HFF-Myc (cell line): ENCODE measurements around the gene BIRC7.

Experiments
- DNase-seq: peaks from one replicate; pipeline ENCODE4 v3.0.0-alpha.2; 2011; ENCODE audit warnings: low read depth; ENCODE audit errors: extremely low read depth
- H3K4me3 ChIP-seq: replicated peaks from 2 replicates; pipeline ENCODE4 v1.5.1; 2011; ENCODE audit warnings: low read depth, mild to moderate bottlenecking, control low read depth, low read length
- TF ChIP-seq, protein P1 (sequence below): IDR thresholded peaks from 2 replicates; pipeline ENCODE4 v1.5.1; 2012; ENCODE audit warnings: mild to moderate bottlenecking, low read depth, low read length, control low read depth; ENCODE audit errors: missing control alignments

BIRC7 gene

DNA sequence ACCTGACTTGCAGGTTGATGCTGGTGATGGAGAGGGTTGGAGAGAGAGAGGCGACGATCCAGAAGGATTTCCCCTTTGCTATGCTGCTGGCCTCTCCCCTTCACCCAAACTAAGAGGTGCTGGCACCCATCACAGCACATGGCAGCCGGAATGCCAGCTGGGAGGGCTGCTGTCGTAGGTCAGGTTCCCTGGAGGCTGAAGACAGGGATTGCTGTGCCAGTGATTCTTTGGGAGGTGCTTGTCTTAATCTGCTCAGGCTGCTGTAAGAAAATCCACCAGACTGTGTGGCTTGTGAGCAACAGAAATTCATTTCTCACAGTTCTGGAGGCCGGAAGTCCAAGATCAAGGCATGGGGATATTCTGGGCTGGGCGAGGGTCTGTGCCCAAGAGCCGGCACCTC, 32.6 kb downstream of the BIRC7 start:
- DNase-seq: no peak
- TF ChIP-seq, protein P1, sequence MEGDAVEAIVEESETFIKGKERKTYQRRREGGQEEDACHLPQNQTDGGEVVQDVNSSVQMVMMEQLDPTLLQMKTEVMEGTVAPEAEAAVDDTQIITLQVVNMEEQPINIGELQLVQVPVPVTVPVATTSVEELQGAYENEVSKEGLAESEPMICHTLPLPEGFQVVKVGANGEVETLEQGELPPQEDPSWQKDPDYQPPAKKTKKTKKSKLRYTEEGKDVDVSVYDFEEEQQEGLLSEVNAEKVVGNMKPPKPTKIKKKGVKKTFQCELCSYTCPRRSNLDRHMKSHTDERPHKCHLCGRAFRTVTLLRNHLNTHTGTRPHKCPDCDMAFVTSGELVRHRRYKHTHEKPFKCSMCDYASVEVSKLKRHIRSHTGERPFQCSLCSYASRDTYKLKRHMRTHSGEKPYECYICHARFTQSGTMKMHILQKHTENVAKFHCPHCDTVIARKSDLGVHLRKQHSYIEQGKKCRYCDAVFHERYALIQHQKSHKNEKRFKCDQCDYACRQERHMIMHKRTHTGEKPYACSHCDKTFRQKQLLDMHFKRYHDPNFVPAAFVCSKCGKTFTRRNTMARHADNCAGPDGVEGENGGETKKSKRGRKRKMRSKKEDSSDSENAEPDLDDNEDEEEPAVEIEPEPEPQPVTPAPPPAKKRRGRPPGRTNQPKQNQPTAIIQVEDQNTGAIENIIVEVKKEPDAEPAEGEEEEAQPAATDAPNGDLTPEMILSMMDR: no peak
- no peak overlapping the region for H3K4me3 ChIP-seq

DNA sequence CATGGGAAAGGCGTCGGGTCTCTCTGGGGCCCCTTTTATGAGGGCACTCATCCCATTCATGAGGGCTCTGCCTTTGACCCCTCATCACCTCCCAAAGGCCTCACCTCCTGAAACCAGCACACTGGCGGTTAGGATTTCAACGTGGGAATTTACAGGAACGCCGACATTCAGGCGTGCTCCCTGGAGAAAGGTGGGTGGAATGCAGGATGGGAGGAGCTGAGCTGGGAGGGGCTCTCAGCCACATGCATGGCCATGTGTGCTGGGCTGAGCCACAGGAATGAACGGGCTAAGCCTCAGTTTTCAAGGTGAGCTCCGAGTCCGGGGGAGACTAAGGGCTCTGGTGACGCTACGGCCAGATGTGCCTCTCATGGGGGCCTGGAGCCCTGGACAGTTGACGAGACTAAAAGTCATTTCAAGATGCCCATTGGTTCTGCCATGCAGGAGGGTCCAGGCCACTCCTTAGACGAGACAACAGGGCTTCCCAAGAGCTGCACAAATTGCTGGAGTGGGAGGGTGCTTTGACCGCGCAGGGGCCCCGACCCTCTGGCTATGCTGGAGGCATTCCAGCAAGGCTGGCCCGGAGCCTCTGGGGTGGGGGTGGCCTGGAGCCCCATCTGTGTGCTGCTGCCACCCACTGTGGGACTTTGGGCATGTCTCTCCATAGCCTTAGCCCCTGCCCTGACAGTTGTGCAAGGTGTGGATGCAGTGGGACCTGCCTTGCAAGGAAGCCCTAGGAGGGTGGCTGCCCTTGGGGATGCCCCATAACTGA, 33.1 kb downstream of the BIRC7 start:
- DNase-seq: no peak
- TF ChIP-seq, protein P1: no peak
- no peak overlapping the region for H3K4me3 ChIP-seq

DNA sequence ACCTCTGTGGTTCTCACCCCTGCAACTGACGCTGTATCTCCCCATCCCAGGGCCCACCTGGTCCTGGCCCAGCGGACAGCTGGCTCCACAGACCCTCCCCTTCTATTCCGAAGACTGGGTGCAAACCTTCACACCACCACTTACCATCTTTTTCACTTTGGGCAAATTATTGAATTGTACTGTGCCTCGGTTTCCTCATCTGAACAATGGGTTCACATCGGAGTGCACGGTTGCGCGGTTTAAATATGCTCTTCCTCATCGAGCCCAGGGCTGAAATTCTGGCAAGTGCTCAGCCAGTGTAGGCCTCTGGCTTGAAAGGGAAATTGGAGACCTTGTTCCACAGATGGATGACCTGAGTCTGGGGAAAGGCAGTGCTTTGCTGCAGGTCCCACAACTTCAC, 34.0 kb downstream of the BIRC7 start:
- TF ChIP-seq, protein P1: no peak
- no peak for DNase-seq
- H3K4me3 ChIP-seq: no peak overlapping the region

DNA sequence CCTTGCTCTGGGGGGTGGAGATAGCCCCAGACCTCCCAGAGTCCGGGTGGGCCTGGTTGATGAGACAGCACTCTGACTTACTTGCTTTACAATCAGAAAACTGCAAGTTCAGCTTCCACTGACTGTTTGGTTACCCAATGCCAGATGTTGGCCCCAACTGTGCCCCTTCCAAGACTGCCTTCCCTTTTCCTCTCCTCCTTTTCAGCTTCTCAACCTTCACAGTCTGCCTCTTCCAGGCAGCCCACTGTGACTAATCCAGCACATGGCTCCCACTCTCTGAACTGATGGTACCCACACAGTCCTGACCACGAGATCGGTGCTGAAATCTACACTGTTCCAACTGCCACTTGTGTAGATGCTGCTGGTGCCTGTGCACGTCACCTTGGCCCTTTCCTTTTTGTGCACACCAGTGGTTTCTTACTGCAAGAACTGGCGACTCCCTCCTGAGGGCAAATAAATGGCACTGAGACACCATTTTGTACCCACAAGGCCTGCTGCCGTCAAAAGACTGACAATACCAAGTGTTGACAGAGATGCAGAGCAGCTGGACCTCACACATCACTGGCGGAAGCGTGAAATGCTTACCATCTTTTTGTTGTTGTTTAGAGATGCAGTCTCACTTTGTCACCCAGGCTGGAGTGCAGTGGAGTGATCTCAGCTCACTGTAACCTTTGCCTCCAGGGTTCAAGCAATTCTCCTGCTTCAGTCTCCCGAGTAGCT, 35.1 kb downstream of the BIRC7 start:
- TF ChIP-seq, protein P1: no peak
- H3K4me3 ChIP-seq: no peak overlapping the region
- DNase-seq: no peak

DNA sequence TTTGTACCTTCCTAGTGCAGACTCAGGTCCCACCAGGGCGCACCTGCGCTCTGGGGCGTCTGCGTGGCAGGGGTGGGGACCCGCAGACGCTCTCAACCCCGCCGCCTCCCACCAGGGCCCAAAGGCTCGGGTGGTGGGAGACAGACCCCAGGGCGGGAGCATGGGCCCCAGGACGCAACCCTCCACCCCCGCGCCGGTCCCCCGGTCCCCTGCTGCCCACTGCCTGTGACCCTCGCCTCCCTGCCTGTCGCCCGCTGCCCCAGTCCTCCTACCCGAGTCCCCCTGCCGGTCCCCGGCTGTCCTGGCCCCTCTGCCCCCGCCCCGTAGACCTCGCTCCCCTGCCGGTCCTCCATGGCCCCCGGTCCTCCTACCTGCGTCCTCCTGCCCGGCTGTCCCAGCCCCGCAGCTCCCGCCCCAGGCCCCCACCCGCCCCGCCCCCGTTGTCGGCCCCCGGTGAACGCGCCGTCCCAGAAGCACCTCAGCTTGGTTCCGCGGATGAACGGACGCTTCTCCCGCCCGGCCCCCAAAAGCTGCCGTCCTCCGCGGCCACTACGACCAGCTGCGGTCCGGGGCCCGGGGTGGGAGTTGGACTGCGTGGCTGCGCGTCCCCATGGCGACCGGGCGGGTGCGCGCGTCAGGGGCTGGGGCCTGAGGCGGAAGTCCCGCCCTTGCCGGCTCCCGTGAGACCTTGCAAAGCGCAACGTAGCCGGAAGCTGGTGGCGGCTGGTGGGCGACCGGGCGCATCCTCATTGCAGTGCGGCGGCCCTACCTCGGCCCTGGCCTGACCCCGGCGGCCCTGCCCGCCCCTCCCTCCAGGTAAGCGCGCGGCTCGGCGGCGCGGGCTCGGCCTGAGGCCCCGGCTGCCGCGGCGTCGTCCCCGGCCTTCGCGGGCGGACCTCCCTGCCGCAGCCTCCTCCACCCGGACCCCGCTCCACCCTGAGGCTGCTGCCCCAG, 36.7 kb downstream of the BIRC7 start, which contains the start of gene ARFGAP1:
TSS of gene ARFGAP1 (plus strand) at position 709 of the 954 bp plus-strand sequence. CDS start 2,768 bp downstream, outside the sequence.
- peak within 1 kb of the TSS; percentile 92 for H3K4me3 ChIP-seq
- TF ChIP-seq, protein P1: no peak

DNA sequence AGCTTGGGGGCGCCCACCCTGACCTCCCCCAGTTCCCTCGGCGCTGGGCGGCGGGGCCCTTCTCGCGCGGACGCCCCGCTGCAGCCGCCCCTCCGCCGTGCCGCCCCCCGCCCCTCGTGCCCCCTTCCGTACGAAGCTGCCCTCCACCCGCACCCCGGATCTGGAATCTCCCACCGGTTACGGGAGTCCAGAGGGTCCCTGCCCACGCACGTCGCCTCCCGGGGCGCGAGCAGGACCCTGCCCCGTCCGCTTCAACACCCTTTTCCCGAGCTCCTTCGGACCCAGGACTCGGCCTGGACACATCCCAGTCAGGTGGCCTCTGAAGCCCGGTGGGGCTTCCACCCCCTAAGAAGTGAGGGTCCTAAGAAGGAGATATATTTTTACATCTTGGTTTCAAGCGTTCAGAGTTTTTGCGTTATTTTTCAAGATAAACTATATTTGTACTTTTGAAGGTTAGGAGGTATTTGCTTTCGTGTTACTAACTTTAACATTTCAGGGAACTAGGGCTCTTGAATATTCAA, 37.4 kb downstream of the BIRC7 start:
- H3K4me3 ChIP-seq: peak overlapping the region; percentile 92
- TF ChIP-seq, protein P1: no peak
- no peak for DNase-seq

More for the DNA sequence above, 36.7 kb downstream of the BIRC7 start, which contains the start of gene ARFGAP1:
- DNase-seq: peak; percentile 36
